ENCODE results near the gene DENND1A.

DNA sequence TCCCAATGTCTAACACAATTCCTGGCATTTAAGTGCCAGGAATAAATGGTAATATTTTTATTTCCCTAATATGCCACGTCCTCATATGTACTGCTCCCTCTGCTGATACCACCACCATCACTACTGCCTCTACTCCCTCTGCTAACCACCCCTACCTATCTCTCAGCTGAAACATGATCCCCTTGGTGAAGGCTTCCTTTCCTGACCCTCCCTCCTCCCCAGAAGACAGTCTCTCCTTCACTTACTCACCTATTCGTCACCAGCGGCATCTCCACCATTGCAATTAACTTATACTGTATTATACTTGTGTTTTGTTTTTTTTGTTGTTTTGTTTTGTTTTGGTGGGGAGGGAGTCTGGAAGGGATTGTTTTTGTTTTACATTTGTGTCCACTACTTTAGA, 4.8 kb downstream of the DENND1A start:
- TF ChIP-seq, protein P1, sequence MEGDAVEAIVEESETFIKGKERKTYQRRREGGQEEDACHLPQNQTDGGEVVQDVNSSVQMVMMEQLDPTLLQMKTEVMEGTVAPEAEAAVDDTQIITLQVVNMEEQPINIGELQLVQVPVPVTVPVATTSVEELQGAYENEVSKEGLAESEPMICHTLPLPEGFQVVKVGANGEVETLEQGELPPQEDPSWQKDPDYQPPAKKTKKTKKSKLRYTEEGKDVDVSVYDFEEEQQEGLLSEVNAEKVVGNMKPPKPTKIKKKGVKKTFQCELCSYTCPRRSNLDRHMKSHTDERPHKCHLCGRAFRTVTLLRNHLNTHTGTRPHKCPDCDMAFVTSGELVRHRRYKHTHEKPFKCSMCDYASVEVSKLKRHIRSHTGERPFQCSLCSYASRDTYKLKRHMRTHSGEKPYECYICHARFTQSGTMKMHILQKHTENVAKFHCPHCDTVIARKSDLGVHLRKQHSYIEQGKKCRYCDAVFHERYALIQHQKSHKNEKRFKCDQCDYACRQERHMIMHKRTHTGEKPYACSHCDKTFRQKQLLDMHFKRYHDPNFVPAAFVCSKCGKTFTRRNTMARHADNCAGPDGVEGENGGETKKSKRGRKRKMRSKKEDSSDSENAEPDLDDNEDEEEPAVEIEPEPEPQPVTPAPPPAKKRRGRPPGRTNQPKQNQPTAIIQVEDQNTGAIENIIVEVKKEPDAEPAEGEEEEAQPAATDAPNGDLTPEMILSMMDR (IDR thresholded peaks at IDR 0.05), result no peak
- TF ChIP-seq EZH2 (IDR thresholded peaks at IDR 0.05), result no peak
